Left forelimb (tissue), 1 donor: ENCODE results near the gene DEFB114.
"Not testable (repeated sequence)": the region's sequence is repeated elsewhere in the genome, so short reads cannot be mapped to it uniquely, and the experiment has no call there.

Source experiments
- DNase-seq: peaks from one replicate; pipeline ENCODE4 v3.0.0-alpha.2; 2018; ENCODE audit warnings: low spot score

Gene DEFB114, protein sequence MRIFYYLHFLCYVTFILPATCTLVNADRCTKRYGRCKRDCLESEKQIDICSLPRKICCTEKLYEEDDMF

DNA sequence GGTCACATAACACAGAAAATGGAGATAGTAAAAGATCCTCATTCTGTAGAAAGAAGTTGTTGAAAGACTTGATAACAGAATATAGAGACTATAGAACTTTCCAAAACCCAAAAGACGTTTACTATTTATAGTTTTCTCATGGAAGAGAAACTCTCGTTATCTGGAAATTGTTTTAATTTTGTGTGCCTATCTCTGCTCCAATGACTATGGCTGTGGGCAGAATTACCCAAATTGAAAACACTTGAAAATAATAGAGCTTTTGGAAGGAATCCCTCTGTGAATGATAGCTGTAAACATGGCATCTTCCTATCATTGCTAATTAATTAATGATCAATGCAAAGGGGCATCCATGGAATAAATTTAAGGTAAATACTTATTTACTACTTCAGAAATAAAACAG is at the start of gene DEFB114:
Gene DEFB114 (minus strand): TSS at position 101 of the 400 bp plus-strand sequence. CDS start 59 bp downstream, at position 42.
- no peak for DNase-seq

DNA sequence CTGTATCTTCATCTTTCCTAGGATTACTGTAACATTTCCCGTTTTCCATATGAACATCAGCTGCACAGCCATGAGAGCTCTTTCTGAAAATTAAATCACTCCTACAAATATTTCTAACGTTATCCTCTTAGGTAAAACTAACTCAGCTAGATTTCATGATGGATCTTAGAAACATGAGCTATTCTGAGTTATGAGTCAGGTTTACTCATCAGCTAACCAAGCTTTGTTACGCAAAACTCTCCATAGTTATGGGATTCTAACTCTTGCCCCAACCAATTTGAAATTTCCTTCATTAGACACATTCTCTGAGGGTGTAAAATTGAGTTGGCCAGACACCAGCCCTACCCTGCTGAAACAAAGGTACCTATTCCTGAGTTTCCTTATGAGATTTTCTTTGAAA is 43.9 kb upstream of the DEFB114 start:
- no peak for DNase-seq

DNA sequence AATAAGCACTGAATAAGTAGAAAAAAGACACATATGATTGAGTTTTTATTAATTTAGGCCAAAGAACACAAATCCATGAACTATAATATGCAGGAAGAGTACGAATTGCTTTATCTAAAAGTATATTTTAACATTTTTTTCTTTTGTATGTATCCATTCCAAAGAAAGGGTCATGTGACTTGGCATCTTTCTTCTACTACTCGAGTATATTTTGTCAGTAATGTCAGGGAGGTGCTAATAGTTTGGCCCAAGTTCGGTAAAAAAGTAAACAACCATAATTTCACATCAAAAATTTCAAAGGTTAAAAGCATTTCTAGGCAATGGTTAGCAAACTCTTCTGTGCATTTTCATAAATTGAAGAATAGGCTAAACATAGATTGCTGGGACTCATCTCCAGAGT is 39.2 kb upstream of the DEFB114 start:
- no peak for DNase-seq

DNA sequence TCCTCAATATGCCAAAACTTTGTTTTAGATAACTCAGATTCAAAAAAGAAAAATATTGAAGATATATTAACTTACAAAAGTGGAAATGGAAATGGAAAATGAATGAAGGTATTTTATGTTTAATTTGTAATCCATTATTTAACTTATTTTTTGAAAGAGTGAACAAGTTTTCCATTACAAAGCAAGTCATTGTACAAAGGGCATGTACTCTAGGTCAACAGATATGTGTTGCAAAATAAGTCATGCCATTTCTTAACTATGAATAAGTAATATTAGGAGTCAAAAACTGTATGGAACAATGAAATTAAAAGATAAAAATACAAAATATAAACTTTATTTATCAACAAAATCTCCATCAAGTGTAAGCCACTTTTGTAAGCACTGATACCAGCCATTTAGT is 31.3 kb upstream of the DEFB114 start:
- no peak for DNase-seq

DNA sequence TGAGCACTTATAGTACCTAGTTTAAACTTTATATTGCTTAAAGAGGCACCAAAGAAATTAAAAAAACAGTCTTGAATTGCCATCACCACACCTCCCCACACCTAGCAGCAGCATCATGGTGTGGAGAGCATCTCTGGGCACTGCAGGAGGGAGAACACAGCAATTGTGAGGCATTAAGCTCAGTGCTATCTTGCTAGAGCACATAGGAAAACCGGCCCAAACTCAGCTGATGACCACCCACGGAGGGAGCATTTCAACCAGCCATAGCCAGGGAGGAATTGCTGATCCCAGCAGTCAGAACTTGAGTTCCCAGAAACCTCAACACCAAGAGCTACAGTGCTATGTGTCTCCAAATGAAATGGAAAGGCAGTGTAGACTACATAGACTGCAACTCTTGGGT is 24.9 kb upstream of the DEFB114 start:
- no peak for DNase-seq

DNA sequence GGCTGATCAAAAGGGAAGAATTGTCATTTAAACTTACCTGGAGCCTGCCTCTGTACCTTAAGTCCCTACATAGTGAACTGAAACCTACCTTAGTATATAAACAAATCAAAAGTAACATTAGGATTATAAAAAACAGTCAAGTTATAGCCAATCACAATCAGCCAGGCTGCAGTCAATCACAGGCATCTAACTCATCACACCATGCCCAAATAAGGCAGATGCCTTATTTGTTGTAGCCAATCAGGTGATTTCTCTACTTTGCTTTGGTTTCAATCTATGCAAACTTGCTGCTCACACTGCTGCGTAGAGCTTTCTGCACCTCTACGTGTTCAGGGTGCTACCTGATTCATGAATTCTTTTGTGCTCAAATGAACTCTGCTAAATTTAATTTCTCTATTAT is 23.8 kb upstream of the DEFB114 start:
- DNase-seq, result no peak

DNA sequence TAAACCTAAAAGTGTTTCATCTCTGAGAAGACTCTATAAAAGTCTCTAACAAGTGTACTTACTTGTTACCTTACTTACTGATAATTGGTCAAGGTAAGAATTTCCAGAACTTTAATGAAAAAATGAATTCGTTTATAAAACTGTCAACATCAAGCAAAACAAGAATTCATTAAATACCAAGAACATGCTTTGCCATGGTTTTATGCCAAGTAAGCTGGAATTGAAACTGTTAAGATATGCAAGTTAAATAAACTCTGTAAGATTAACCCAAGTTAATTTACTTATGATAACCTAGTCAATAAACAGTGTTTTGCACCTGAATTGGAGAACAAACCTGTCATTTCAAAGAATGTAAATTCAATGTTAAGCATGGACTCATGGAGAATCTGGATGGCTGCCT is 22.6 kb upstream of the DEFB114 start:
- no peak for DNase-seq

DNA sequence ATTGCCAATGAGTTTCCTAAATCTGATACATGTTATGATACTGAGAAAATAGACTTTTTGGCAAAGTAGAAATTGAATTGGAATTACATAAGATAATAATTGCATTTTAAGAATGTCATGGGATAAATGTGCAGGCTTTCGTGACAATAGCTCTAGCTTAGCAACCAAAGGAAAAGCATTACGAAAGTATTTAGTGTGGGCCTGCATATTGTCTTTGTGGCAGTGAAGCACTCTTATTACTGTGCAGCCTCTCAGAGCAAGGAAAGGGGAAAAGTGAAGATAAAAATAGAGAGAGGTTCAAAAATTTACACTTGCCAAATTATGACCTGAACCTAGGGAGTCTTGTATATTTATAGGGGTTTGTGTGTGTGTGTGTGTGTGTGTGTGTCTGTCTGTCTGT is 18.1 kb upstream of the DEFB114 start:
- no peak for DNase-seq

DNA sequence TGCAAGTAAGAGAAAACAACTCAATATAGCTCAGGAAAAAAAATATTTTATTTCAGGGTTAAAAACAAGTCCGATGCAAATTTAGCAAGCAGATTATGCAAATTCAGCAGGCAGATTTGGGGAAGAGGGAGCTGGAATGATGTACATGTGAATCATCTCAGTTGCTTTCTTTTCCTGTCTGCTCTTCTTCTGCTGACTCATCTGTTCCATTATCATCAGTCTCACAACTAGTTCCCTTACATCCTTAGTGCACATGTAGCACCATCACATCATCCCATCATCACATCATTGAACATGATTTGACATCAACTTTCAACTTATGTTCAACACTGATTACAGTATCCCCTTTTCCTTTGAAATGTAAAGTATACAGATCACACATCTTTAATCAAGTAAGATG is 16.9 kb upstream of the DEFB114 start:
- DNase-seq, result no peak

DNA sequence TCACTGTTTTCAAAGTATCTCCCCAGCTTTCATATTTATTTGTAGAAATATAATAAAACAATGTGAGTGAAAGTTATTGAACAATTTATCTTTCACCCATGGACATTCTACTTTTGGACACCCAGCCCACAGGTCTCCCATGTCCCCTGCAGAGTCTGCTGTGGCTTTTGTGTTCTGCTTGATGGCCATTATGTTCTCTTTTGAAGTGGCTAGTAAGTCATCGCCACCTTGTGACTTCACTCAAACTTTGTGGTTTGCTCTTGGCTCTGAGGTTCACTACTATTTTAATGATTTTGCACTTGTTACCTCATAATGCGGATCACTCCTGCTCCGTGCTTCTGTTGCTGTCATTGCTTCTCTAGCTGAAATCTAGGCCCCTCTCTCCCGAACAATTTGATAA is 15.6 kb upstream of the DEFB114 start:
- DNase-seq, result no peak

DNA sequence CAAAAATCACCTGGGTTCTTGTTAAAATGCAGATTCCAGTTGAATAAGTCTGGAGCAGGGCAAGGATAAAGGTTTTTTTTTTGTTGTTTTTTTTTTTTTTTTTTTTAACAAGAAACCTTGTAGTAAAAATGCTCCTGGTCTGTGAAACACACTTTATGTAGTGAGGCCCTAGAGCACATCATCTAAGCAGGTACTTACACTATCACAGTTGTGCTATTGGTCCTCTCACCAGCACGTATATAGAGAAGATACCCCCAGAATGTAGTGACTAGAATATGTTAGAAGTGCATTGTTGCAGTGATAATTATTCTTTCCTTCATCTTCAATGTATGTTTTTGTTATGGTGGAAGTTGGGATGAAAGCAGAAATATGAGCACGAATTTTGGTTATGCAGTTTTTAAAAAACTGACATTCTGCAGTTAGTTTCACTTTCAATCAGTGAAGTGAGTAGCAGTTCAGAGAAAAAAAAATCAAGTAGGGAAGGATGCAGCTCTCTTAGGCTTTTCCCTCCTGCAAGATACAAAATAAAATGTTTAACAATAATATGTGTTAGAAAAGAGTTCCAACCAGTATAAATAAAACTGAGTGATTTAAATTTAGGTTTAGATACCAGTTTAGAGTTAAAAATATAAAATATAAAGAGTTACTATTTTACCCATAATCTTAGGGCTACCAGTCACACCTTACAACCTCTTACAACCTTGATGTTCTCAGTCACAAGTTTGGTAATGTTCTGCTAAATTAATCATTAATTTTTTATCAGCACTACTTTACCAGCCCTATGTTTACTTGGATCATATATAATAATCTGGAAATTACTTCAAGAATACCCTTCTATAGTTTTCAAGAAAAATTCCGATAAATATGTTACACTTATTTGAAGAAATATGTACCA is 14.6 kb upstream of the DEFB114 start:
- no peak for DNase-seq

DNA sequence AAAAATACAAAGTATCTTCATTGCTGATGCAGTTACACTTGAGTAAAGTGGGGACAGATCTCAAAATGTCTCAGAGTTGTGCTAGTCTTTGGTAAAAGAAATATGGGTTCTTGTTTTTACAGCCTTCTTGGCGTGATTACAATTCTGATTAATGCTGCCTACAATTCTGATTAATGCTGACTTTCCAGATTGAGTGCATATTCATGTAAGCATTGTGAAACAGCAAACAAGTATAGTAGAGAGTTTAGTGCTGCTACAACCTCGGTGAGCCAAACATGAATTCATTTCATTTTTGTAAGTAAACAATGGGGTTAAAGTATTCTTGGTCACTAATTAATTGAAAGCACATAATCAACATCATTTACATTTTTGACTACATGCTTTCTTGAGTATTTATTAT is 5.6 kb upstream of the DEFB114 start, which contains the start of gene DEFB113:
Gene DEFB113 (minus strand): TSS at position 21 of the 400 bp plus-strand sequence. CDS start 0 bp downstream, at position 21.
- no peak for DNase-seq

DNA sequence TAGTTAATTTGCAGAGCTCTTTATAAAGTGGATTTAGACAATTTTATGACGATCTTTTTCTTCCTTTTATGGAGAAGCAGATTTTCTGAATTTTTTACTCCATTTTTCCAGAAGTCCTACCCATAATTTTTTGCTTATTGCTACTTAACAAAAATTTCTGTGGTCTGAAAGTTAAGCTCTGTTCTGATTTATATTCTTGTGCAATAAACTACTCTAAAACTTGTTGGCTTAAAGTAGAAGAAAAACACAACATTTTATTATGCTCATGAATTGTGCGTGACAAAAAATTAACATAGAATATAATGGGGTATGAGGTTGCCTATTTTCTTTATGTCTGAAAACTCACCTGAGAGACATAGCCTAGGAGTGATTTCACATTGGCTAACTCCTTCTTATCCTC is 2.9 kb upstream of the DEFB114 start:
- no peak for DNase-seq

DNA sequence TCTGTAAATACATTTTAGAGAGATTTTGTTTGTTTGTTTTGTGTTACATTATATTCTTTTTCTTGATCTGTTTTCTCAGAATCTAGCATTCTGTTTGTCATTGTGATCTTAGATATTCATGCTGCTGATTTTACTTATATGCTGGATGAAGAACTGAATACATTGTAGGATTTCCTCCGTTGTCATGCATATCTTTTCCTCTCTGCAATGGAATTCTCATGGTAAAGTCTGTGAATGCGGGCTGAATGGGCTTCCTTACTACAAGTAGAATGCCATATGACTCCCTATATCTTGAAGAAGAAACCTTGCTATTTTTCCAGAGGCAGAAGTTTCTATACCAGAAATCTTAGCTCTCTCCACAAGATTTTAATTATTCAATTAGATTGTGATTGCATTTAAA is 2.4 kb upstream of the DEFB114 start:
- no peak for DNase-seq

DNA sequence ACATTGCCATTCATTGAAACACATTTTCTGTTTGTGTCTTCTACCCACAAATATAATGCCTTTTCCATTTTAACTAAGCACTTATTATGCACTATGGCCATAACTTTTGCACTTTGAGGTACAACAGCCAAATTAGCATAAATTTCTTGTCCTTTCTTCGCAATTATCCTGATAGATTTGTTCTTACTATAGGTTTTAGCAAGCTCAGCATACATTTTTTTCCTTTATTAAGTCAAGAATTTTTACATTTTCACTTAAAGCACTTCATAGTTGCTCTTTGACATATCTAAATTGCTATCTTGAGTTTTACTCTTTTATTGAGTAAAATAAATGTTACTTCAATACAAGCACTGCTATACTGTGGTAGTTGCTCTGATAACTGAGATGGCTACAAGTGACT is 5.8 kb downstream of the DEFB114 start:
- DNase-seq, result no peak

DNA sequence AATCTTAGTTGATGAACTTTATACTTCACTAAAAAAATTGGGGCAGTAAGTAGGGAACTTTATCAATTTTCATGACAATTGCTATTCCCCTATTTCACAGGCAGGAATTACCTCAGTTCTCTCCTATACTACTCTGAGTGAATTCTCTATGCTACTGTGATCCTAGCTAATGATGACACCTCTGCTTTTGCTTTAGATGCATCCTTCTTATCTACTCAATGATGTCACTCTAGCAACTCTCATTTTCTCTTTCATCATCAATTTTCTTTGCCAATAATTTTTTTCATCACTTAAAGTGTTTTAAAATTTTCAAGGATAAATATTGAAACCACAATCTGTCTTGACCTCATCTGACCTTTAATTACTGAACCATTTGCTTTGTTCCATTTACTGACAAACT is 8.1 kb downstream of the DEFB114 start:
- DNase-seq, result no peak

DNA sequence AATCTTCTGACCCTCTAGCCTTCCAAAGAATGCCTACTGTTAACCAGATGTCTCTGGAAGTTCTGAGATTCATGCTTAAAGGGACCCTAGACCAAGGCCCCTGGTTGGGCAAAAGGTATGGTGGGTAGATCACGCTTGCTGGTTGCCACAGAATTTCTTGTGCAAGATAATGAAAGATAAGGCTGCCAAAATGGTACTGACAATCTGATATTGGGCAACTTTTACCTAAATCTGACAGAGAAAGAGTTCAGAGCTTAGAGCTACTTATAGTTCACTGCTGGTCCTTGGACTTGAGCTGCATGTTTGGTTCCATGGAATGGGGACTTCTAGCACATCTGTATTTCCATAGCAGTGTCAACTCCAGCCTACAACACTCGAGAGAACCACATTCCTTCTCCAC is 12.0 kb downstream of the DEFB114 start:
- DNase-seq, result no peak

DNA sequence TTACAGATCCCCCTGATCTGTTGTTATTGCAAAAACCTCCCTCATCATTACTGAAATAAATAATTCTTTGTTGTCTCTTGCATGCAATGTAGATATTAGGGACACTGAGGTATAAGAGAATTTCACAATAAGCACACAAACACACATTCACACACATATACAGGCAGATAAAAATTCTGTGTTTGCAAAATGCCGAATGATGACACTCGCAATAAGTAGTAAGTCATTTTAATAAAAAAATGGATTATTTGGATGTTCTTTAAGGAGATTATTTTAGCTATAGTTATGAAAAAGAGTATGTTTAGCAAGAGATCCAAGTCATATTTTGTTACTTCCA is 13.6 kb downstream of the DEFB114 start:
- DNase-seq, result no peak

DNA sequence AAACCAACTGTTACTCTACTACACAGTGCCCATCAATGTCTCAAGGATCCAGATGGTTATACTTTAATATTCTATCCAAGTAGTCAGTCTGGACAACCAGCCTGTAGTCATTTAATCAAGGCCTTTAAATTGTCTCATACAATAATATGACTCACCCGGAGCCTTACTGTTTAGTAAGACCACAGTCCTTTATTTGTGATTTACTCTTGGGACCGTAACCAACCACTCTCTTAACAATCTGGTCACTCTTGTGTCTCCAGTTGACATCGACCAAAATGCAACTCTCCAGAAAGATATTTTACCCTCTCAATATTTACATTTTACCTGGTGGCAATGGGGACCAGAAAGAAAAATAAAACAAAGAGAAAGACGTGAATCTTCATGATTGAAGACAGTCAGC is 14.9 kb downstream of the DEFB114 start:
- DNase-seq, result no peak

DNA sequence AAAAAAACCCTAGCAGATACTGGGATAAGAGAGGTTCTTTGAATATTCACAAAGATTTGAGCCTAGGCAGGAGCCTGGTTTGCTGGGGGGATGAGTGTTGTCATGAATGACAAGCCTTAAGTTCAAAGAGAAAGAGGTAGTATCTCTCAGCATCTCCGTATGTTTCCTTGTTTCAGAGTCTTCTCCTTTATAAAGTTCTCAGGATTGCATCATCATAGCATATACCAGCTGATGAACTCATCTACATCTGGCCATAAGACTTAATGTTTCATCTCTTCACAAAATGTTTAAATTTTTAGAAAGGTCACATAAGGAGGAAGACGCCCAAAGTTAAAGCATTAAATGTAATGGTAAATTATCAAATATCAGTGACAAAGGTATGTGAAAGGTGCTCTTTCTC is 17.1 kb downstream of the DEFB114 start:
- DNase-seq, result no peak

DNA sequence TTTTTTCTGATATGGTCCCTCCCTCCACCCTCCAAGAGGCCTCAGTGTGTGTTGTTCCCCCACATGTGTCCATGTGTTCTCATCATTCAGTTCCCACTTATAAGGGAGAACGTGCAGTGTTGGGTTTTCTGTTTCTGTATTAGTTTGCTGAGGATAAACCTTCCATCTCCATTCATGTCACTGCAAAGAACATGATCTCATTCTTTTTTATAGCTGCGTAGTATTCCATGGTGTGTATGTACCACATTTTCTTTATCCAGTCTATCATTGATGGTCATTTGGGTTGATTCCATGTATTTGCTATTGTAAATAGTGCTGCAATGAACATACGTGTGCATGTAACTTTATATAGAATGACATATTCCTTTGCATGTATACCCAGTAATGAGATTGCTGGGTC is 19.9 kb downstream of the DEFB114 start:
- DNase-seq, result not testable (repeated sequence)

DNA sequence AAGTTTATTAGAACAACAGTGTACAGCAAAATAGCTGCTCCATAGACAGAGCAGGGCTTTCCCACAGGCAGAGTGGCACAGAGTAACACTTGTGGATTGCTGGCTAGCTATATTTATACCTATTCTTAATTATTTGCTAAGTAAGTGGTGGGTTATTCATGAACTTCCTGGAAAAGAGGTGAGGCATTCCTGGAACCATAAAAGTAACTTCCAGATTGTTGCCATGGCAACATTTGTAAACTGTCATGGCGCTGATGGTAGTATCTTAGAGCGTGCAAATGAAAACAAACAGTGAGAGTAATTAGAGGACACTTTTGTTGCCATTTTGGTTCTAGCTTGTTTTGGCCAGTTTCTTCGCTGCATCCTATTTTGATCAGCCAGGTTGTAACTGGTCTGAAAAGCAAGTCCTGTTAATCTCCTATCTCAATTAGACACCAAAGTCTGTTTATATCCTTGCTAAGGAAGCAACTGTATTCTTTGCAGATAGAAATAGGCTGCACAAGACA is 23.9 kb downstream of the DEFB114 start:
- no peak for DNase-seq

DNA sequence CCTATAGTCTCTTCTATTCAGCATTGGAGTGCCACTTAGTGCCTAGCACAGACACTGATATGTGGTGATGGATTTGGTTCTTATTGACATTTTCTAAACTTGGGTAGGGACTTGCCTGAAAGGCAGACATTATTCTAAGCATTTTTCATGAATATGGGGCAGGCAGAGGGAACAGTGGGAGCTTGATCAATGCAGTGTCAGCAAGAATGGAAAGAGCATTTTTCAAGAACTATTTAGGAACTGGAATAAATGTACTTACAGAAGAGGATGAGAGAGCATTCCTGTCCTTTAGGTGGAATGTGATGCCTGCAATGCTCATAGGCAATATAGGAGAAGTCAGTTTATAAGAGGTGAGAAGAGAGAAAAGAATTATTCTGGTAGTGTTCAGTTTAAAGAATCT is 26.2 kb downstream of the DEFB114 start:
- no peak for DNase-seq

DNA sequence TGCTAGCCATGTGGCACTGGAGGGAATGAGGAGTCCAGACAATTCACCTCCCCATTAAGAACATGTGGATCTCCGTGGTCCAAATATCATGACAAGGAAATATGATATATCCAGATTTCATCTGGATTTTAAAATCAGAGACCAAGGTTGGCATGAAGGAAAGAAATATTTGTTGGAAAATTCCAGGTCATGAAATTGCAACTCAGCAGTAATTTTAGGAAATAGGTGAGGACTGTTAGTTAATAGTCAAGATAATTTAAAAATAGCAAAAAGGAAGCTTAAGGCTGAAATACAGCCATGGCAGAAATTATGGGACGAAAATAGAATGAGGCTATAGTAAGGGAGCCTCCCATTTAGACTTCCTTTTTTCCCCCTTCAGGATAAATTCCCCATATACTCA is 26.9 kb downstream of the DEFB114 start:
- no peak for DNase-seq
